ENCODE results near the gene JAZF1. TPM values are rescaled to one million over a fixed set of nuclear protein-coding genes. Genes with fewer than 3 reads are reported as not detected.

JAZF1 gene
- total RNA-seq, 2 donors from 2014 or later = 13.9 to 16.5 TPM

- Histone ChIP-seq H3K27me3 (replicated peaks; ENCODE audit: insufficient read depth) (no peaks in the 10 kb centered on the region), H3K4me3 (no peak overlapping the region), H3K27ac (no peak overlapping the region), H3K9me3 (no peaks in the 10 kb centered on the region), H3K4me1 (ENCODE audit: control insufficient read depth in 1 of 2, low read depth in 2 of 2) (peaks cover 6 to 13% of the 10 kb centered on the region in 2 donors), H3K36me3 (no peaks in the 10 kb centered on the region)
- TF ChIP-seq CTCF (IDR thresholded peaks at IDR 0.05) = no peak
- ATAC-seq (ENCODE audit: insufficient number of reproducible peaks, low FRiP score, low read depth) = no peak
- DNase-seq (ENCODE audit: low spot score) = no peak
These were observed 311.5 kb downstream of the JAZF1 start for GRCh38 chr7:27869056-27869455.

DNA sequence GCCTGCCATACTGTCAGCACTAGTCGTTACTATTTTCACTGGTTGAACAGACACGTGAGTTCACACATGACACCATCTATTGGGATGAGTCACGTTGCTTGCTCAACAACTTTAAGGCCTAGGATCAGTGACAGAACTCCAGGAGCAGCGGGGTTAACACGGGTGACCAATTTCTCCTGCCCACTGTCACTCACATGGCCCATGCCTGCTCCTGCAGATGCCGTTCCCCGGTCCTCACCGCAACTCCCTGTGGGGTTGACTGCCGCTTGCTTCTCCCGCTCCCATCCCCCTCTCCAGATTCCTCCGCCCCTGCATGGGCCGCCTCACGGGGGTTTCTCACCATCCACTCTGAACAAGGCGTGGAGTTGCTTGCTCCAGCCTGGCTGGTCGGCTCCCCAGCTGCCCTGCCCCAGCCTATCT is 312.5 kb downstream of the JAZF1 start:
- Histone ChIP-seq H3K4me1 (ENCODE audit: control insufficient read depth in 1 of 2, low read depth in 2 of 2) (peaks cover 0 to 9% of the 10 kb centered on the region in 2 donors), H3K4me3 (no peak overlapping the region), H3K36me3 (no peaks in the 10 kb centered on the region), H3K27me3 (replicated peaks; ENCODE audit: insufficient read depth) (no peaks in the 10 kb centered on the region), H3K9me3 (no peaks in the 10 kb centered on the region), H3K27ac (no peak overlapping the region)
- TF ChIP-seq CTCF (IDR thresholded peaks at IDR 0.05) = no peak
- DNase-seq (ENCODE audit: low spot score) (no peak), ATAC-seq (ENCODE audit: insufficient number of reproducible peaks, low FRiP score, low read depth) (no peak)

DNA sequence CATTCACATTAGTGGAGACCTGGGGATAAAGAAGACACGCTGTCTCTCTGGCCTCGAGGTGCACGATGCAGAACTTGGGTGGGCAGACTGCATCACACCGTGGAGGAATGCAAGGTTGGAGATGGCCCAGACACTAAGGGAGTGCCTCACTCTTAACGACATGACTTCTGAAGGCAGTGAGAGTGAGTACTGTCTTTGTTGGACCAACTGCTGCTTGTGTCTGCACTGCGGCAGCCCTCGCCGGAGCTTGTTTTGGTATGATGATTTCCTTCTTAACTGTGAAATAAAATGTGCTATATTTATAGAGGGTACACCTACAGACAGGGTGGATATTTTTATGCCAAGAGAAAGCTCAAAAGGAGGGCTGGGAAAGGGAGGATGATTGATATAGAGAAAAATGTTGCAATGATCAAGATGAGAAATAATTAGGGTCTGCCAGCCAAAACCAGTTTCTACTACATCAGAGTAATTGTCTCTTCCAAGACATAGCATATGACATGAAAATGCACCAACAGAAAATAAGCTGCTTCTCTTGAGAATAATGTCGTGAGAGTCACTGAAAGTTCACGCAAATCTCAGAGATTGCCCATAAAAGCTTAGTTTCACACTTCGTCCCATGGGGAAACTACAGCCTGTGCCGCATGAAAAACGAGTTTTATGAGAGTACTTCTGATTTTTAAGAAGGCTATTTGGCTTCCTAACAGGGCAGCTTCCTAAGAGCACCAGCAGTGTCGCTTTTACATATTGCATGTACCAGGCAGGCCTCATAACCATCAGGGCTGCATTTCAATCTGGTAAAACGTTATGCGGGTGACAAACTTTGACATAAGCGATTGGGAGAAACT is 313.5 kb downstream of the JAZF1 start:
- H3K27ac ChIP-seq = no peak overlapping the region
- DNase-seq (ENCODE audit: low spot score) (no peak), ATAC-seq (ENCODE audit: insufficient number of reproducible peaks, low FRiP score, low read depth) (no peak)
- H3K36me3 ChIP-seq = no peaks in the 10 kb centered on the region
- no peaks in the 10 kb centered on the region for H3K9me3 ChIP-seq
- TF ChIP-seq CTCF (IDR thresholded peaks at IDR 0.05) = no peak
- H3K4me1 ChIP-seq (ENCODE audit: control insufficient read depth in 1 of 2, low read depth in 2 of 2) = no peaks in the 10 kb centered on the region
- H3K4me3 ChIP-seq = no peak overlapping the region
- no peaks in the 10 kb centered on the region for H3K27me3 ChIP-seq (replicated peaks; ENCODE audit: insufficient read depth)

- Histone ChIP-seq H3K27ac (no peak overlapping the region), H3K36me3 (no peaks in the 10 kb centered on the region), H3K4me3 (no peak overlapping the region), H3K4me1 (ENCODE audit: control insufficient read depth in 1 of 2, low read depth in 2 of 2) (no peaks in the 10 kb centered on the region), H3K27me3 (replicated peaks; ENCODE audit: insufficient read depth) (no peaks in the 10 kb centered on the region), H3K9me3 (no peaks in the 10 kb centered on the region)
- no peak for DNase-seq (ENCODE audit: low spot score)
- ATAC-seq (ENCODE audit: insufficient number of reproducible peaks, low FRiP score, low read depth) = no peak
- TF ChIP-seq CTCF (IDR thresholded peaks at IDR 0.05) = no peak
These were observed 314.3 kb downstream of the JAZF1 start for GRCh38 chr7:27866256-27866655.

DNA sequence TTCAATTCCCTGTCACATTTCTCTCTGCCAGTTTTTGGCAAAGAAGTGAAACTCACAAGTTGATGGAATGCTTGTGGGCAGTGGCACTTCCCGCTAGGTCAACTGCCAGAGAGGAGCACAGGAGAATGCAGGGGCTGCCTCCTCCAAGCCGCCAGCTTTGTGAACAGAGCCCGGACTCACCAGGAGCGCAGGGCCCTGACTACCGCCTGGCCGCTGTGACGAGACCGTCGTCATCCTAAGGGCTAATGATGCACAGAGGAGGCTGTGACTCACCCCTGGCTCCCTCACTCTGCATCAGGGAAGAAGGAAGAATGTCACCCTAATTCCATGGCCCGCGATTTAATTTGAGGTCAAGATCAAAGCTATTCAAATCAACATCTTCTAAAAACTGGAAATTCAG is 316.7 kb downstream of the JAZF1 start:
- no peaks in the 10 kb centered on the region for H3K9me3 ChIP-seq
- H3K27ac ChIP-seq = no peak overlapping the region
- no peak overlapping the region for H3K4me3 ChIP-seq
- no peak for DNase-seq (ENCODE audit: low spot score)
- H3K4me1 ChIP-seq (ENCODE audit: control insufficient read depth in 1 of 2, low read depth in 2 of 2) = no peaks in the 10 kb centered on the region
- H3K36me3 ChIP-seq = no peaks in the 10 kb centered on the region
- no peaks in the 10 kb centered on the region for H3K27me3 ChIP-seq (replicated peaks; ENCODE audit: insufficient read depth)
- ATAC-seq (ENCODE audit: insufficient number of reproducible peaks, low FRiP score, low read depth) = no peak
- TF ChIP-seq CTCF (IDR thresholded peaks at IDR 0.05) = no peak
